Hepatocyte (in vitro differentiated cells): ENCODE data around the gene MMP28. TPM values are rescaled to one million over a fixed set of nuclear protein-coding genes. Genes with fewer than 3 reads are reported as not detected.
"Not testable (repeated sequence)": the region's sequence is repeated elsewhere in the genome, so short reads cannot be mapped to it uniquely, and the experiment has no call there.

ENCODE experiments used
- DNase-seq: peaks from one replicate; pipeline ENCODE4 v3.0.0-alpha.2; 2016; ENCODE audit warnings: low spot score
- H2AFZ ChIP-seq: fragments of 200-600 bp; sonication (generic); 2 replicates; pipeline ENCODE4 v1.6.0; 2016; ENCODE audit warnings: antibody characterized with exemption, mild to moderate bottlenecking
- H3K27ac ChIP-seq: fragments of 200-600 bp; sonication (generic); 2 replicates; pipeline ENCODE4 v1.5.1; 2016; ENCODE audit warnings: mild to moderate bottlenecking
- H3K27me3 ChIP-seq: fragments of 200-600 bp; sonication (generic); 2 replicates; pipeline ENCODE4 v1.6.1; 2016
- H3K36me3 ChIP-seq: fragments of 200-600 bp; sonication (generic); replicated peaks from 2 replicates; pipeline ENCODE4 v1.5.1; 2016; ENCODE audit warnings: low read depth; ENCODE audit not compliant: insufficient read depth
- H3K4me1 ChIP-seq: fragments of 200-600 bp; sonication (generic); 2 replicates; pipeline ENCODE4 v1.5.1; 2016; ENCODE audit warnings: mild to moderate bottlenecking, moderate library complexity; ENCODE audit not compliant: insufficient read depth
- H3K4me2 ChIP-seq: fragments of 200-600 bp; sonication (generic); 2 replicates; pipeline ENCODE4 v1.6.0; 2016
- H3K4me3 ChIP-seq: fragments of 200-600 bp; sonication (generic); 2 replicates; pipeline ENCODE4 v1.5.1; 2016; ENCODE audit warnings: mild to moderate bottlenecking
- H3K79me2 ChIP-seq: fragments of 200-600 bp; sonication (generic); 2 replicates; pipeline ENCODE4 v1.6.0; 2017; ENCODE audit warnings: mild to moderate bottlenecking
- H3K9me2 ChIP-seq: fragments of 200-600 bp; sonication (generic); replicated peaks from 2 replicates; pipeline ENCODE4 v1.6.0; 2017; ENCODE audit warnings: mild to moderate bottlenecking; ENCODE audit not compliant: insufficient read depth
- H3K9me3 ChIP-seq: fragments of 200-600 bp; sonication (generic); 2 replicates; pipeline ENCODE4 v1.5.1; 2016; ENCODE audit warnings: low read depth, mild to moderate bottlenecking
- H4K20me1 ChIP-seq: fragments of 200-600 bp; sonication (generic); 2 replicates; pipeline ENCODE4 v1.6.0; 2016; ENCODE audit warnings: mild to moderate bottlenecking; ENCODE audit not compliant: insufficient read depth, poor library complexity, severe bottlenecking
- EZH2 ChIP-seq: fragments of 200-600 bp; sonication (generic); IDR thresholded peaks from 2 replicates; pipeline ENCODE4 v1.6.1; 2016; ENCODE audit warnings: antibody characterized with exemption, mild to moderate bottlenecking, borderline replicate concordance
- EZH2phosphoT487 ChIP-seq: fragments of 200-600 bp; sonication (generic); IDR thresholded peaks from one replicate; pipeline ENCODE4 v1.6.1; 2018; ENCODE audit warnings: antibody characterized with exemption, mild to moderate bottlenecking, low read depth, moderate library complexity; ENCODE audit not compliant: unreplicated experiment, severe bottlenecking
- WGBS: methylation state at CpG from one replicate; pipeline ENCODE4 v1.1.6; 2016; ENCODE audit warnings: low lambda C conversion rate; ENCODE audit errors: missing lambda C conversion rate; 5-methylcytosine and 5-hydroxymethylcytosine counted together
- polyA plus RNA-seq: library from polyadenylated mRNA; unstranded; fragments of >200 nt; fragmentation: Nextera tagmentation; extraction: Ambion mirVana; gene quantifications from 2 replicates; pipeline ENCODE4 v1.2.1, GENCODE V29; 2016
- total RNA-seq: library from RNA; depleted of rRNA; stranded (reverse); fragments of >200 nt; gene quantifications from 2 replicates; pipeline ENCODE4 v1.2.3, GENCODE V29; 2014
- TF ChIP-seq, protein P1 (sequence below): fragments of 200-600 bp; sonication (generic); IDR thresholded peaks from 2 replicates; pipeline ENCODE4 v1.5.1; 2016; ENCODE audit warnings: antibody characterized with exemption, mild to moderate bottlenecking; ENCODE audit not compliant: poor library complexity

Gene MMP28
- total and polyA plus RNA-seq, 2 experiments from 2014 or later = 12.0 to 18.0 TPM

DNA sequence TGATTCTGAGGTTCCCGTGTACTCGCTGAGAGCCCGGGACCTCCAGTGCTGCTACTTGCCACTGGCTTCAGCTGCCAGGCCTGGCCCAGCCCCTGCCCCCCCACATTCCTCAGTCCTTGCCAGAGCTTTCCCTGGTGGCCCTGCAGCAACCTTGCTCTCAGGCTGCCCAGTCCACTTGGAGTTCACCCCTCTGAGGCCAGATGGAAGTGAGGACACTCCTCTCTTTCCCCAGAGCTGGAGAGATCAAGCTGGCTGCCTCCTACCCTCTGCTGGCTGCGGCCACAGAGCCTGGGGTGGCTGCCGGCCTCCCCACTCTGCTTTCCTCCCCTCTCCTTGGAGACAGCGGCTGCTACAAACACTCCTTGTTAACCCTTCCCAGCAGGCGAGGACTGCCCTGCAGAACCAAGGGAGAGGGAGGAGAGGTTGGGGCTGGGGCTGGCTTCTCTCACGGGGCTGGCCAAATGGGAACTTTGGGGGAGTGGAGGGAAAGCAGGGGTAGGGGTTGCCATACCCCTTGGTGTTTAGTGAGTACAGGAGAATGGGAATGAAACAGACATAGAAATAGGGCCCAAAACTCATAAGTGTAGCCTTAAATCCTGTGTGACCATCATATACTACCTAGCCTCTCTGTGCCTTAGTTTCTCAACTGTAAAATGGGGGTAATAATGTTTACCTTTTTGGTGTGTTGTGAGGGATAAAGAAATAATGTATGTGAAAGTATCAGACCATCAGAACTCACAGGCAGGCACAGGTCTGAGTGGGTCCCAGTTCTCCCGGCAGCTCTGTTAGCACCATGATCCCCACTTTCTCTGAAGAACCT, 42.3 kb downstream of the MMP28 start, which contains the start of gene GAS2L2:
GAS2L2 (minus strand) TSS at position 295 of the 820 bp plus-strand sequence. CDS start 389 bp downstream, outside the sequence.
- H3K79me2 ChIP-seq = no peaks in the 10 kb centered on the region
- no peak within 1 kb of the TSS for H3K4me3 ChIP-seq
- no peaks in the 10 kb centered on the region for H4K20me1 ChIP-seq
- 64% methylated on average over 9 of the region's 9 CpGs for WGBS
- no peak within 1 kb of the TSS for H2AFZ ChIP-seq
- DNase-seq = no peak
- no peaks in the 10 kb centered on the region for H3K9me2 ChIP-seq
- no peaks in the 10 kb centered on the region for H3K36me3 ChIP-seq
- peaks cover 26% of the 10 kb centered on the region for H3K27me3 ChIP-seq
- no peak within 1 kb of the TSS for H3K27ac ChIP-seq
- TF ChIP-seq EZH2phosphoT487 = no peak
- TF ChIP-seq EZH2 = no peak
- TF ChIP-seq, protein P1, sequence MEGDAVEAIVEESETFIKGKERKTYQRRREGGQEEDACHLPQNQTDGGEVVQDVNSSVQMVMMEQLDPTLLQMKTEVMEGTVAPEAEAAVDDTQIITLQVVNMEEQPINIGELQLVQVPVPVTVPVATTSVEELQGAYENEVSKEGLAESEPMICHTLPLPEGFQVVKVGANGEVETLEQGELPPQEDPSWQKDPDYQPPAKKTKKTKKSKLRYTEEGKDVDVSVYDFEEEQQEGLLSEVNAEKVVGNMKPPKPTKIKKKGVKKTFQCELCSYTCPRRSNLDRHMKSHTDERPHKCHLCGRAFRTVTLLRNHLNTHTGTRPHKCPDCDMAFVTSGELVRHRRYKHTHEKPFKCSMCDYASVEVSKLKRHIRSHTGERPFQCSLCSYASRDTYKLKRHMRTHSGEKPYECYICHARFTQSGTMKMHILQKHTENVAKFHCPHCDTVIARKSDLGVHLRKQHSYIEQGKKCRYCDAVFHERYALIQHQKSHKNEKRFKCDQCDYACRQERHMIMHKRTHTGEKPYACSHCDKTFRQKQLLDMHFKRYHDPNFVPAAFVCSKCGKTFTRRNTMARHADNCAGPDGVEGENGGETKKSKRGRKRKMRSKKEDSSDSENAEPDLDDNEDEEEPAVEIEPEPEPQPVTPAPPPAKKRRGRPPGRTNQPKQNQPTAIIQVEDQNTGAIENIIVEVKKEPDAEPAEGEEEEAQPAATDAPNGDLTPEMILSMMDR = no peak
- peaks cover 5% of the 10 kb centered on the region for H3K4me1 ChIP-seq
- H3K9me3 ChIP-seq = no peaks in the 10 kb centered on the region
- H3K4me2 ChIP-seq = no peak within 1 kb of the TSS

DNA sequence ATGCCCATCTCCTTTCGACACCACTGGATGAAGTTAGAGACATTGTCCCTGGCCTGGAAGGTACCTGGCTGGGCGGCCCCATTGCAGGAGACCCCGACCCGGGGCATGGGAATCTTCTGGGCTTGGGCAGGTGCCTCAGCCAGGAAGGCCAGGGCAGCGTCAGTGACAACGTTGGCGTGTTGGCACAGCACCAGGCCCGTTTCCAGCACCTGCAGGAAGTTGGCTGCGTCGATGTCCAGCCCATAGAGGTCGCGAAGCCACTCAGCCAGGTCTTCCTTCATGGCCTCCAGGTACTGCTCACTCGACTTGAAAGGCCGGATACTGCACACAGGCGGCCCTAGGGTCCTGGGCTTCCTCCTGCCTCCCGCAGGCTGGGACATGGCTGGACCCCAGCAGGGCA, 43.0 kb downstream of the MMP28 start:
- Histone ChIP-seq H3K79me2 (no peaks in the 10 kb centered on the region), H3K4me2 (no peak overlapping the region), H3K4me3 (no peak overlapping the region), H3K4me1 (peaks cover 5% of the 10 kb centered on the region), H3K36me3 (no peaks in the 10 kb centered on the region), H2AFZ (no peak overlapping the region), H3K27ac (no peak overlapping the region), H3K27me3 (peaks cover 26% of the 10 kb centered on the region), H3K9me2 (no peaks in the 10 kb centered on the region), H3K9me3 (no peaks in the 10 kb centered on the region), H4K20me1 (no peaks in the 10 kb centered on the region)
- DNase-seq = no peak
- WGBS = 93% methylated on average over 16 of the region's 16 CpGs
- TF ChIP-seq, protein P1 = no peak
- no peak for TF ChIP-seq EZH2phosphoT487
- no peak for TF ChIP-seq EZH2

DNA sequence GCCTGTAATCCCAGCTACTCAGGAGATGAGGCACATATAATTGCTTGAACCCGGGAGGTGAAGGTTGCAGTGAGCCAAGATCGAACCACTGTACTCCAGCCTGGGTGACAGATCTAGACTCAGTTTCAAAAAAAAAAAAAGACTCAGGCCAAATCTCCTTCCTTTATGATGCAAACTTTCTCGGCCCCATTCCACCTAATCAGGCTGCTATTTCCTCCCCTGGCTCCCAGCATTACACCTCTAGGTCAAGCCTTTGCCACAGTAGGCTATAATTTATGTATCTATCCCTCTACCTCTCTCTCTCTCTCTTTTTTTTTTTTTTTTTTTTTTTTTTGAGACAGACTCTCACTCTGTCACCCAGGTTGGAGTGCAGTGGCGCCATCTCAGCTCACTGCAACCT, 43.9 kb downstream of the MMP28 start:
- not testable (repeated sequence) for H3K36me3 ChIP-seq, H3K27ac ChIP-seq, DNase-seq, H3K4me3 ChIP-seq, H2AFZ ChIP-seq, H3K4me2 ChIP-seq, H3K4me1 ChIP-seq, H4K20me1 ChIP-seq, H3K9me2 ChIP-seq, H3K79me2 ChIP-seq, H3K9me3 ChIP-seq
- peaks cover 26% of the 10 kb centered on the region for H3K27me3 ChIP-seq
- WGBS = 92% methylated on average over 4 of the region's 4 CpGs

DNA sequence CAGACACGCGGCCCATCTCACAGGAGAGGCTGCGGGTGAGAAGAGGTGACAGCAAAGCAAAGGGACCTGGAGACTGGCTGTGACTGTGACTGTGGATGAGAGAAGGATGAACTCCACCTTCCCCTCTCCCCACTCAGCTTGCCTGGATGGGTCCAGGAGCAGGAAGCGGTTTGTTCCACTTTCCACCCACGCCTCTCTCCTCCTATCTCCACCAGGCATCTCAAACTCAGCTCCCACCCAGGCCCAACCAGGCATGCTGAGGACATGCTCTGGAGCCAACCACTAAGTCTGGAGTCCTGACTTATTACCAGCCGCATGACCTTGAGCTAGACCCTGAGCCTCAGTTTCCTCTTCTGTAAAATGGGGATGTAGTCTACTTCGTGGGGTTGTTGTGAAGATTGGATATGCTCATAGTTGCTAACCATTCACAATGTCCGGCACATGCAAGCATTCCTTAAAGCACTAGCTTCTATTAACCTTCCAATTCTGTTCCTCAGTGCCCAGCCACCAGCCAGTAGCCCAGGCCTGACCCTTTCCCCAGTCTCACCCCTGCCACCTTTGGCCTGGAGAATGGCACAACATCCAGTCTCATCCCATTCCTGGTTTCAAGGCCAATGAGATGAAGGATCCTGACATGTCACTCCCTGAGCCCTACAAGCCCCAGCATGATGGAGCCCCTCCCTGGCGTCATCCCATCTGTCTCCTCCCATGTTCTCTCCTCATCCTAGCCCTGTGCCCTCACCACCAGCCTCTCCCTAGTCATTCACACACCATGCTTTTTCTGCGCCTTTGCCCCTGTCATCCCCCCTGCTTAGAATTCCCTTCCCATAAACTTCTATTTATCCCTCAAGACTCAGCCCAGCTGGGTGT, 44.7 kb downstream of the MMP28 start:
- no peaks in the 10 kb centered on the region for H3K79me2 ChIP-seq
- no peaks in the 10 kb centered on the region for H3K36me3 ChIP-seq
- no peaks in the 10 kb centered on the region for H3K9me2 ChIP-seq
- WGBS = 82% methylated on average over 10 of the region's 10 CpGs
- H3K9me3 ChIP-seq = no peaks in the 10 kb centered on the region
- peaks cover 26% of the 10 kb centered on the region for H3K27me3 ChIP-seq
- H3K4me1 ChIP-seq = peaks cover 5% of the 10 kb centered on the region
- H2AFZ ChIP-seq = no peak overlapping the region
- peak overlapping the region; percentile 62 for H3K4me2 ChIP-seq
- DNase-seq = no peak
- H3K27ac ChIP-seq = no peak overlapping the region
- H3K4me3 ChIP-seq = no peak overlapping the region
- H4K20me1 ChIP-seq = no peaks in the 10 kb centered on the region
- TF ChIP-seq EZH2 (no peak), EZH2phosphoT487 (no peak)
- TF ChIP-seq, protein P1 = no peak
